ENCODE results near the gene XPC.

DNA sequence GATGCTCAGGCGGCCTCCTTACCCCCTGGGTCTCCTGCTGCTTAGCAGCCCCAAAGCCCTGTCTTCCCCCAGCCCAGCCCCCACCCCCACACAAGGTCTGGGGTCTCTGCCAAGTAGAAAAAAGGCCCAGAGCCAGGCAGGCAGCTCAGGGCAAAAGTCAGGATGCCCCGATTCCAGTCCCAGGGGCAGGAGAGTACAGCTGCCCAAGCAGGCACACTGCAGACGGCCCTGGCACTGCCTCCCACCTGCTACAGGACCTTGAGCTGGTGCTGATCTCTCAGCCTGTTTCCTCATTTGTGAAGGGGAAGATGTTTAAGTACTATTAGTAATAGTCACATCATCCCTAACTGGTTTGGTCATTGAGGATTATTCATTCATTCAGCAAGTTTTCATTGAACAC is 41.0 kb downstream of the XPC start:
- no peak for TF ChIP-seq CTCF (IDR thresholded peaks at IDR 0.05)
- no peak for TF ChIP-seq POLR2A (IDR thresholded peaks at IDR 0.05)
- no peak for TF ChIP-seq POLR2AphosphoS5 (IDR thresholded peaks at IDR 0.05)
